GM18861 (cell line): Measurements from ENCODE around the gene GRID1.

ENCODE experiments used
- ATAC-seq: cut with Tn5 transposase; IDR thresholded peaks from one replicate; pipeline ENCODE4 v1.9.1; 2021; ENCODE audit not compliant: unreplicated experiment

GRID1 gene

GRCh38 chr10:86281396-86281795 lies 85.2 kb downstream of the GRID1 start:
- no peak for ATAC-seq

GRCh38 chr10:86269332-86269731 lies 97.3 kb downstream of the GRID1 start:
- ATAC-seq = no peak

GRCh38 chr10:86267286-86268195 lies 99.1 kb downstream of the GRID1 start:
- ATAC-seq = no peak

- ATAC-seq = no peak
These were observed 100.0 kb downstream of the GRID1 start for GRCh38 chr10:86266446-86267242.

GRCh38 chr10:86265895-86266259 lies 100.7 kb downstream of the GRID1 start:
- no peak for ATAC-seq

GRCh38 chr10:86265236-86265894 lies 101.2 kb downstream of the GRID1 start:
- no peak for ATAC-seq

- ATAC-seq = no peak
These were observed 101.9 kb downstream of the GRID1 start for GRCh38 chr10:86264481-86265231.

GRCh38 chr10:86263907-86264306 lies 102.7 kb downstream of the GRID1 start:
- no peak for ATAC-seq

GRCh38 chr10:86263209-86263608 lies 103.4 kb downstream of the GRID1 start:
- no peak for ATAC-seq

- ATAC-seq = no peak
These were observed 103.9 kb downstream of the GRID1 start for GRCh38 chr10:86262688-86263181.

GRCh38 chr10:86261941-86262687 lies 104.5 kb downstream of the GRID1 start:
- ATAC-seq = peak; percentile 89

- no peak for ATAC-seq
These were observed 105.1 kb downstream of the GRID1 start for GRCh38 chr10:86261470-86261869.

GRCh38 chr10:86260564-86260963 lies 106.0 kb downstream of the GRID1 start:
- no peak for ATAC-seq

- no peak for ATAC-seq
These were observed 106.6 kb downstream of the GRID1 start for GRCh38 chr10:86259901-86260562.

GRCh38 chr10:86258941-86259340 lies 107.7 kb downstream of the GRID1 start:
- no peak for ATAC-seq

GRCh38 chr10:86258499-86258898 lies 108.1 kb downstream of the GRID1 start:
- no peak for ATAC-seq

- no peak for ATAC-seq
These were observed 108.9 kb downstream of the GRID1 start for GRCh38 chr10:86257683-86258082.

GRCh38 chr10:86256690-86257315 lies 109.8 kb downstream of the GRID1 start:
- no peak for ATAC-seq
